ENCODE measurements around the gene S100A10.

GRCh38 chr1:152034654-152035538 lies 41.2 kb upstream of the S100A10 start:
- TF ChIP-seq CTCF (IDR thresholded peaks at IDR 0.05) (peak in 5 of 6 experiments; percentile 49 to 73 (median 56)), POLR2A (IDR thresholded peaks at IDR 0.05) (peak in 1 of 2 donors; percentile 14)

Measured in thyroid gland (tissue), 4 donors.